GM18511 (cell line): ENCODE data around the gene CADPS2.

ENCODE experiments used
- ATAC-seq: cut with Tn5 transposase; IDR thresholded peaks from one replicate; pipeline ENCODE4 v1.9.1; 2021; ENCODE audit warnings: mild to moderate bottlenecking, moderate library complexity; ENCODE audit not compliant: unreplicated experiment

Gene CADPS2

GRCh38 chr7:122467661-122468449 lies 418.4 kb downstream of the CADPS2 start:
- no peak for ATAC-seq

- ATAC-seq, result no peak
Measured at GRCh38 chr7:122465296-122465695, 421.0 kb downstream of the CADPS2 start.

GRCh38 chr7:122463631-122464030 lies 422.6 kb downstream of the CADPS2 start:
- ATAC-seq, result no peak

DNA sequence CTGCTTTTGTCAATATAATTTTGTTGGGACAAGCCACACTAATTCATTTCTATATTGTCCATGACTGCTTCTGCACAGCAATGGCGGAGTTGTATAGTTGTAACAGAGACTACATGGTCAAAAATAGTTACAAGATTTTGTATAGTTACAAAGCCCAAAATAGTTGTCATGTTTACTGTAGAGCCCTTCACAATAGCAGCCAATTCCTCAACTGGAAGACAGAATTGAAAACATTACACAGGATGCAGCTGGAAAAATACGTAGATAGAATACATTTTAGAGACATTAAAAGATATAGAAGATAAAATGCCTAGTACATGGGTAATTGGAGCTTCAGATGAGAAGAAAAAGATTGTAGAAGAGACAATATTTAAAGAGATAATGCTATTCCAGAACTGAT lies 425.3 kb downstream of the CADPS2 start:
- no peak for ATAC-seq

GRCh38 chr7:122457969-122458368 lies 428.3 kb downstream of the CADPS2 start:
- ATAC-seq, result no peak

- ATAC-seq, result no peak
Measured at GRCh38 chr7:122457325-122457724, 428.9 kb downstream of the CADPS2 start.

- no peak for ATAC-seq
Measured at GRCh38 chr7:122454776-122455507, 431.3 kb downstream of the CADPS2 start.

- no peak for ATAC-seq
Measured at GRCh38 chr7:122453432-122453831, 432.8 kb downstream of the CADPS2 start.

- ATAC-seq, result no peak
Measured at GRCh38 chr7:122448893-122449589, 437.2 kb downstream of the CADPS2 start.

DNA sequence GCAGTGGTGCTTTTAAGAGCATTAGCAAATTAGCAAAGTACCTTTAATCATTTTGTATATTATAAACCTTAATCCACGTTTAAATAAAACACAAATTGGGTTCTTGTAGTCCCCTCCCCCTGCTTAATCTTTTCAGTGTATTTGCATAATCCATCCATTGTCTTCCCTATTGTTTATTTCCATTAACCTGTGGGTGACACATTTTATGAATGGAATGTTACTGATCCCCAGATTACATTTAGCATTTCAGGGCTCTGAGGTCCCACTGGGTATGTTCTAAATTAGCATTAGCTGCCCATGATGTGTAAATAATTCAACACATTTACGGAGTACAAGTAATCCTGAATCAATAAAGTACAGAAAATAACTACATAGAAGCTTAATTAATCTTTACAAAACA lies 443.3 kb downstream of the CADPS2 start:
- no peak for ATAC-seq

DNA sequence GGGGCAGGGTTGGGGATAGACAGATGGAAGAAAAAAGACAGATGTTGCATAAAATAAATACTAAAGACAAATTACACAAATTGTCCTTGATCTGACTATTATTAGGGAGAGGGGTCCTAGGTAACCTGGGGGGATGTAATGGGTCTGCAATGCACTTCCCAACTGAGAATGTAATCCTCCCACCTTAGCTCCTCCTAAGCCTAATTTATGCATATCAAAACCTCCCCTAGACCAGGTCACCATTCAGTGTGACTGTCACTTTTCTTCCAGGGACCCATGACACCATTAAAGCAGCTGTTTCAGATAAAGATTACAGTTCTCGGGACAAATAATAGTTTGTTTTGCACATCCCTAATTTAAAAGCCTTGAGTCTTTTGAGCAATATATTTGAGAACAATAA lies 447.8 kb downstream of the CADPS2 start:
- no peak for ATAC-seq

DNA sequence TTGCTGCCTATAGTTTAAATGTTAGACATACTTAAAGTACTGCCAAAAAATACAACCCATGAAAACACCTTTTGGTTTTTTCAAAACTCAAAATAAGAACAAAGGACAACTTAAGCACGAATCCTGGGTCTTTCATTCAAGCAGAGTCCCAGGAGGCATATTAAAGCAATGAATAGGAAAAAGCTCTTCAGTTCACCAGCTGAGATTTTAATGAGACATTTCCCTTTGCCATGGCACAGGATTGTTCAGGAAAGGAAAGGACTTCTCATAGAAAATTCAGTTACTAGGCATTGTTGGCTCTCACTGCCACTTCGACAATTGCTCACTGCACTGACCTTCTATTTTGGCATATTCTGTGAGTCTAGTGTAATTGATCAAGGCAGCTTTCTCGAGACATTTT lies 448.3 kb downstream of the CADPS2 start:
- ATAC-seq, result no peak

- ATAC-seq, result no peak
Measured at GRCh38 chr7:122433765-122434164, 452.5 kb downstream of the CADPS2 start.

DNA sequence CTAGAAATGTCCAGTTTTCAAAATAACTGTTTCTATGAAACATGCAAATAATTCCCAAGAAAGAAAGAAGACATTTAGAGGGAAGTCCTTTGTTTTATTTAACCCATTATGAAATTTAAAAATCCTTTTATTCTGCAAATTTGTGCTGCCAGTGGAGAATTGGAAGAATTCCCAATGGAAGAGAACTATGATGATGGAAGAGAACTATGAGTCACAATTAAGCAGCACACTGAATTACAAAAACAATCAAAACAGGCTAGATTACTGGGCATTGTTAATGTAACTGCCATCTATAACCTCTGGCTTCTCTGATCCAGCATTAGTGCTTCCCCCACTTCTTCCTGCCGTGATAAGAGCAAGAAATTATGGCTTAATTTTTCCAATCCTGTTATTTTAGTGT lies 455.6 kb downstream of the CADPS2 start:
- ATAC-seq, result no peak

DNA sequence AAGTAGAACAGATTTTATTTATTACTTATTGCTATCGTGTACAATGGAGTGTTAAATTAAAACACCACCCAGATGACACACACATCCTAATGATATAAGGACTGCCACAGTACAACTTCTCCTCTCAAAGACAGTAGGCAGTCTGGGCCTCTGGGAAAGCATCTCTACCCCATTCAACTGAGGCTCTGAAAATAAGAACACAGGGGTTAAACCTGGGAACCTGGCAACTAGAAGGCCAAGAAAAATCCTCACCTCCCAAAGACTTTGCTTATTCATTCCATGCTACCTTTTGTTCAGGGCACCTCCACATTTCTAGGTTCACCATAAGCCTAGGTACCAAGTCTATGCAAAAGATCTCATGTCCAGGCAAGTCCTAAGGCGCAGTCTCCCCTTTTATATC lies 456.3 kb downstream of the CADPS2 start:
- no peak for ATAC-seq

DNA sequence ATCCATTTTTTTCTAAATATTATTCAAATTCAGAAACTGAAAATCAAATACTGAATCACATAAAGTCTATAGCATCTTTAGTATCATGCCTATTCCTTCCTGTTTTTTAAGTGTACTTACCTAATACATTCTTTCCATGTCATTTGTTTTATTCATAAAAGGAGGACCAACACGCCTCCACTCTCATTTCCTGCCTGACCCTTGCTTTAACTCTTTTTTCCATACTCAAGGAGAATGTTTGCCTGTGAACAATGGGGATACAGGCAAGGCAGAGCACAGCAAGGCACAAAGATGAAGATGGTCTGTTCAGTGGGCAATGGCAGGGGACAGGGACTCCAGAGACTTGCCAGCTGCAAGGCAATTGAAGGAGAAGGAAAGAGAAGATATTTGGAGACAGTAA lies 460.5 kb downstream of the CADPS2 start:
- ATAC-seq, result no peak

GRCh38 chr7:122423591-122423990 lies 462.7 kb downstream of the CADPS2 start:
- ATAC-seq, result no peak

GRCh38 chr7:122416336-122416735 lies 469.9 kb downstream of the CADPS2 start:
- ATAC-seq, result no peak

GRCh38 chr7:122415510-122415909 lies 470.8 kb downstream of the CADPS2 start:
- ATAC-seq, result no peak

DNA sequence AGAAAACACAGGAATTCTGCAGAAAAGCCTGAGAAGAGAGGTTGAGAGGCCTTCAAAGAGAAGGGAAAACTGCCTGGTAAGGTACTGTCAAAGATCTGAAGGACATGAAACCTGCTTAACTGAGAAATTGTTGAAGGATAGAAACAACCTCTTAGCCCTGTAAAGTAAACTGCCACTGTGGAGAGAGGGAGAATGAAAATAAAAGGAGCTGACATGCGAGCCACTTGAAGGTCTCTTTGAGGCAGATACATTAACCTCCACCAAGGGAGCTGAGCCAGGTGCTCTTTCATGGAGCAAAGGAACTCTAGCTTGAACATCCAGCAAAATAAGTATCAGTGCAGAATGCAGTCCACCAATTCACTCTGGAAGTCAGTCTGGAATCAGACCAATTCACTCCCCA lies 472.9 kb downstream of the CADPS2 start:
- no peak for ATAC-seq

- ATAC-seq, result no peak
Measured at GRCh38 chr7:122412883-122413282, 473.4 kb downstream of the CADPS2 start.

DNA sequence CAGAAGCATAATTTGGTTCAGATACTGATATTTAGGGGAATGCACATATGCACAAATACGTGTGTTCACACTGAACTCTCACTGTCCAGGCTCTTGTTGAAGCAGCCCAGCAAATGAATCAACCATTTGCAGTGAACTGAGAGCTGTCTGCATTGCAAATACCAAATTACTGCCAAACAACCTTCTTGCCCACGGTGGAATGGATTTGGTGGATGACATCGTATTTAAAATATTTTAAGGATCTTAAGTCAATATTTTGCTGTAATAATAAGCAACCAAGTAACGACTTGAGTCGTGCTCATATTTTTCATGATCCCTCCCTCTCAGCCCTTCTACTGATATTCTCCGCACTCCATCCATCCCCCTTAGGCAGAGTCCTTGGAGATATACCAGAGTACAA lies 473.8 kb downstream of the CADPS2 start:
- ATAC-seq, result no peak
